NT2/D1 (cell line): ENCODE results near the gene DMD.

Experiments used
- SUZ12 ChIP-seq: IDR thresholded peaks from 2 replicates; pipeline ENCODE4 v1.6.1; 2011; ENCODE audit not compliant: insufficient read length, insufficient read depth; ENCODE audit errors: extremely low read depth
- YY1 ChIP-seq: IDR thresholded peaks from 2 replicates; pipeline ENCODE4 v1.6.1; 2011; ENCODE audit not compliant: insufficient read length, insufficient read depth
- ZNF274 ChIP-seq: IDR thresholded peaks from 2 replicates; pipeline ENCODE4 v1.6.1; 2011; ENCODE audit warnings: mild to moderate bottlenecking, low read depth, low read length

DNA sequence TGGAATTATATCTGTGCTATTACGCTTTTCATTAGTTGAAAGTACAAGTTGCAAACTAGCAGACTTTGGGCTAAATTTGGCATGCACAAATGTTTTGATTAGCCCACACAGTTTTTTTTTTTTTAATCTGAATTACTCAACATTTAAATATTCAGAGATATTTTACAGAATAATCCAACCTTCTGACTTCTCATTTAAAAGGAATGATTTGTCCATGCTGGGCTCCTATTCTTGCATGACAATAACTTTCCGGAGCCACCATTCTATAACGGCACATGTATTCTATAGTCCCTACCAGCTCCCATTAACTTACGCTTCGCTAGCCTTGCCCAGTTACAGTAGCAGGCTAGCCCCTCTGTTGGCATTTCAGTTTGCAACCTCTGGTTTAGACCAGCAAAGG lies 1920.2 kb downstream of the DMD start:
- no peak for TF ChIP-seq ZNF274
- no peak for TF ChIP-seq SUZ12
- TF ChIP-seq YY1 = no peak
